OCI-LY7 (cell line): Measurements from ENCODE around the gene RPH3AL. TPM values are rescaled to one million over a fixed set of nuclear protein-coding genes. Genes with fewer than 3 reads are reported as not detected.

Experiments
- BruUV-seq: library from RNA; stranded (reverse); fragments of 400-500 nt; replicated peaks from 2 replicates; lab custom pipeline; 2021; lab: Mats Ljungman, UMichigan
- CTCF ChIA-PET: fragments of 300-600 bp; sonication (Branson Sonifier 250); formaldehyde crosslinking; loops from one replicate; lab custom pipeline; 2022; ENCODE audit warnings: antibody characterized with exemption; ENCODE audit not compliant: unreplicated experiment; lab: Charles Lee
- POLR2A ChIA-PET: fragments of 300-600 bp; sonication (Branson Sonifier 250); formaldehyde crosslinking; loops from one replicate; lab custom pipeline; 2022; ENCODE audit warnings: antibody characterized with exemption; lab: Charles Lee
- DNase-seq: peaks from one replicate; pipeline ENCODE4 v3.0.0-alpha.2; 2015; ENCODE audit warnings: low spot score
- H2AFZ ChIP-seq: fragments of 200-600 bp; sonication (generic), shearing (Covaris generic); 2 replicates; pipeline ENCODE4 v1.6.1; 2014; ENCODE audit warnings: mild to moderate bottlenecking, antibody characterized with exemption, low read length, moderate library complexity
- H3K27ac ChIP-seq: fragments of 200-600 bp; sonication (generic); 2 replicates; pipeline ENCODE4 v1.5.1; 2014; ENCODE audit warnings: mixed run types, low read depth, mild to moderate bottlenecking, moderate library complexity, low read length, inconsistent platforms; ENCODE audit not compliant: poor library complexity, severe bottlenecking
- H3K36me3 ChIP-seq: fragments of 200-600 bp; sonication (generic); 2 replicates; pipeline ENCODE4 v1.6.1; 2014; ENCODE audit warnings: mild to moderate bottlenecking, antibody characterized with exemption, low read length, moderate library complexity, mixed read lengths; ENCODE audit not compliant: insufficient read depth
- H3K4me1 ChIP-seq: fragments of 200-600 bp; sonication (generic); 2 replicates; pipeline ENCODE4 v1.5.1; 2014; ENCODE audit warnings: mild to moderate bottlenecking, low read length; ENCODE audit not compliant: insufficient read depth, poor library complexity, severe bottlenecking
- H3K4me2 ChIP-seq: fragments of 200-600 bp; sonication (generic); 2 replicates; pipeline ENCODE4 v1.6.1; 2014; ENCODE audit warnings: mild to moderate bottlenecking, low read length
- H3K4me3 ChIP-seq: fragments of 200-600 bp; sonication (generic); 2 replicates; pipeline ENCODE4 v1.5.1; 2014; ENCODE audit warnings: mild to moderate bottlenecking, low read depth, low read length; ENCODE audit not compliant: poor library complexity, severe bottlenecking
- H3K79me2 ChIP-seq: fragments of 200-600 bp; sonication (generic); 2 replicates; pipeline ENCODE4 v1.6.1; 2016; ENCODE audit warnings: low read depth, mild to moderate bottlenecking, low read length, moderate library complexity, mixed read lengths; ENCODE audit not compliant: insufficient read depth
- H3K9me2 ChIP-seq: fragments of 200-600 bp; sonication (generic); 2 replicates; pipeline ENCODE4 v1.6.1; 2016; ENCODE audit warnings: mild to moderate bottlenecking, low read length, mixed read lengths; ENCODE audit not compliant: insufficient read depth
- H3K9me3 ChIP-seq: fragments of 200-600 bp; sonication (generic); 2 replicates; pipeline ENCODE4 v1.6.1; 2014; ENCODE audit warnings: mild to moderate bottlenecking, mixed run types, low read length, mixed read lengths
- H4K20me1 ChIP-seq: fragments of 200-600 bp; sonication (generic); 2 replicates; pipeline ENCODE4 v1.6.1; 2014; ENCODE audit warnings: mild to moderate bottlenecking, antibody characterized with exemption, low read length, moderate library complexity, mixed read lengths; ENCODE audit not compliant: insufficient read depth
- CTCF ChIP-seq: fragments of 200-600 bp; sonication (generic); conservative IDR thresholded peaks from 2 replicates; pipeline ENCODE4 v1.5.1; 2014; ENCODE audit warnings: mild to moderate bottlenecking, antibody characterized with exemption, low read length, moderate library complexity, mixed read lengths
- EZH2phosphoT487 ChIP-seq: fragments of 200-600 bp; sonication (generic); IDR thresholded peaks from 2 replicates; pipeline ENCODE4 v1.6.1; 2018; ENCODE audit warnings: low read depth, borderline replicate concordance, mild to moderate bottlenecking, mixed run types, antibody characterized with exemption, low read length, moderate library complexity, mixed read lengths
- intact Hi-C: fragments of 100-400 bp; cut with micrococcal nuclease; formaldehyde crosslinking; loops from one replicate; pipeline ENCODE4 v1.10.0; 2022; ENCODE audit not compliant: unreplicated experiment
- total RNA-seq, 2 experiments: library from RNA; depleted of rRNA in 1 of 2; stranded (reverse); fragments of >200 nt in 1 of 2; shearing (Covaris generic) in 1 of 2; gene quantifications; 2 replicates each; pipeline ENCODE4 v1.2.3, GENCODE V29; 2014 to 2022

RPH3AL gene
- total RNA-seq, 2 experiments from 2014 or later, result 1.0 to 2.2 TPM

GRCh38 chr17:227946-228615, 124.5 kb downstream of the RPH3AL start:
- intact Hi-C loops, result no loop called here
- BruUV-seq, result no TSS peak
- H3K79me2 ChIP-seq, result no peaks in the 10 kb centered on the region
- no peak overlapping the region for H3K4me3 ChIP-seq
- no peaks in the 10 kb centered on the region for H4K20me1 ChIP-seq
- ChIA-PET CTCF (no interaction called here), POLR2A (no interaction called here)
- no peak overlapping the region for H3K4me2 ChIP-seq
- H3K9me2 ChIP-seq, result no peaks in the 10 kb centered on the region
- TF ChIP-seq EZH2phosphoT487, result no peak
- TF ChIP-seq CTCF, result no peak
- no peak for DNase-seq
- H2AFZ ChIP-seq, result no peak overlapping the region
- H3K27ac ChIP-seq, result no peak overlapping the region
- no peaks in the 10 kb centered on the region for H3K36me3 ChIP-seq
- peaks cover 38% of the 10 kb centered on the region for H3K4me1 ChIP-seq
- H3K9me3 ChIP-seq, result no peaks in the 10 kb centered on the region

DNA sequence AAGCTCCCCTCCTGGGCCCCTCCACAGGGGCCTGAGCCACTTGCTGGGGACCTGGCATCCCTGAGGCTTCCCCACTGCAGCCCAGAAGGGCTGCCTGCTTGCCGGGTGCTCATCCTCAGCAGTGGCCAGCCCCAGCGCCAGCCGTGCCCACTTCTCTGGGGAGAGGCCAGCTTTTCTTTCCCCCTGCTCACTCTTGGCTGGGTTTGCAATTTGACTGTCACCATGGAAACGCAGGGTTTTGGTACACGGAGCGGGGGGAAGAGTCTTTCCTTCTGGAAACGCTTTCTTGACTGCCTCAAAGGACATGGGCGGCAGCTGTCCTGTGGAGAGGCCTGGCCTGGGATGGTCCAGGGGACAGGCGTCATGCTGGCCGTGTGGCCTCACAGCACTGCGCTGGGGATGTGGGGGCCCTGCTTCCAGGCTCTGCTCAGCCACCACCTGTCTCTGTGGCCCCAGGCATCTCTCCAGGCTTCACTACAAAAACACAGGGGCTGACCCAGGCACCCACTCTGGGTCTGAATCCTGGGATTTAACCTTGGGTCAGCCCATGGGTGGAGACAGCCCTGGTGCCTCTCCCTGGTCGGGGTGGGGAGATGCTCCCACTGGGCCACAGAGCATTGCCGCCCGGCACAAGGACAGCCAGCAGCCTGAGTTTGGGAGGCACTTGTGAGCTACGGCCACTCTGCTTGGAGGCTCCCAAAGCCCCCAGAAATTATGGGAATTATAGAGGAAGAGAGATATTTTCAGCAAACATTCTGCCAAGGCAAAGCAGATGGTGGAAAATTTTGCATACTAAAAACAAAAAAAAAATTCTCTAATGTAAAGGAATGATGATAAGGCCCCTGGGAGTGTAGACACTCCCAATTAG, 125.3 kb downstream of the RPH3AL start:
- POLR2A ChIA-PET, result no interaction called here

More for the DNA sequence above, 125.3 kb downstream of the RPH3AL start:
- CTCF ChIA-PET, result no interaction called here
- no TSS peak for BruUV-seq
- Histone ChIP-seq H2AFZ (no peak overlapping the region), H4K20me1 (no peaks in the 10 kb centered on the region), H3K4me3 (no peak overlapping the region), H3K9me2 (no peaks in the 10 kb centered on the region), H3K4me2 (no peak overlapping the region), H3K36me3 (no peaks in the 10 kb centered on the region), H3K4me1 (peaks cover 30% of the 10 kb centered on the region), H3K9me3 (no peaks in the 10 kb centered on the region), H3K79me2 (no peaks in the 10 kb centered on the region), H3K27ac (no peak overlapping the region)
- DNase-seq, result no peak
- intact Hi-C loops, result no loop called here
- no peak for TF ChIP-seq EZH2phosphoT487
- TF ChIP-seq CTCF, result no peak
